ENCODE results near the gene ZMYND8.

ZMYND8 gene

GRCh38 chr20:47304287-47304686 is 52.2 kb downstream of the ZMYND8 start:
- TF ChIP-seq TAF1 (IDR thresholded peaks at IDR 0.05; ENCODE audit: borderline replicate concordance, insufficient read depth, low read length) (no peak), POLR2AphosphoS5 (IDR thresholded peaks at IDR 0.05; ENCODE audit: low read depth, low read length) (no peak), FOXP2 (optimal IDR thresholded peaks at IDR 0.05; ENCODE audit: borderline replicate concordance, extremely low read depth, extremely low read length, insufficient read depth) (no peak), REST (IDR thresholded peaks at IDR 0.05; ENCODE audit: insufficient read depth in 1 of 2, low read depth in 2 of 2, low read length in 2 of 2) (no peak), SIN3A (IDR thresholded peaks at IDR 0.05; ENCODE audit: borderline replicate concordance, insufficient read depth, low read length) (no peak)

GRCh38 chr20:47303736-47304135 is 52.8 kb downstream of the ZMYND8 start:
- no peak for TF ChIP-seq REST (IDR thresholded peaks at IDR 0.05; ENCODE audit: insufficient read depth in 1 of 2, low read depth in 2 of 2, low read length in 2 of 2)
- TF ChIP-seq FOXP2 (optimal IDR thresholded peaks at IDR 0.05; ENCODE audit: borderline replicate concordance, extremely low read depth, extremely low read length, insufficient read depth), result no peak
- TF ChIP-seq SIN3A (IDR thresholded peaks at IDR 0.05; ENCODE audit: borderline replicate concordance, insufficient read depth, low read length), result no peak
- TF ChIP-seq POLR2AphosphoS5 (IDR thresholded peaks at IDR 0.05; ENCODE audit: low read depth, low read length), result no peak
- TF ChIP-seq TAF1 (IDR thresholded peaks at IDR 0.05; ENCODE audit: borderline replicate concordance, insufficient read depth, low read length), result no peak

GRCh38 chr20:47300071-47300470 is 56.4 kb downstream of the ZMYND8 start:
- TF ChIP-seq REST (IDR thresholded peaks at IDR 0.05; ENCODE audit: insufficient read depth in 1 of 2, low read depth in 2 of 2, low read length in 2 of 2), result no peak
- no peak for TF ChIP-seq SIN3A (IDR thresholded peaks at IDR 0.05; ENCODE audit: borderline replicate concordance, insufficient read depth, low read length)
- TF ChIP-seq FOXP2 (optimal IDR thresholded peaks at IDR 0.05; ENCODE audit: borderline replicate concordance, extremely low read depth, extremely low read length, insufficient read depth), result no peak
- TF ChIP-seq POLR2AphosphoS5 (IDR thresholded peaks at IDR 0.05; ENCODE audit: low read depth, low read length), result no peak
- TF ChIP-seq TAF1 (IDR thresholded peaks at IDR 0.05; ENCODE audit: borderline replicate concordance, insufficient read depth, low read length), result no peak

- TF ChIP-seq FOXP2 (optimal IDR thresholded peaks at IDR 0.05; ENCODE audit: borderline replicate concordance, extremely low read depth, extremely low read length, insufficient read depth) (no peak), SIN3A (IDR thresholded peaks at IDR 0.05; ENCODE audit: borderline replicate concordance, insufficient read depth, low read length) (no peak), TAF1 (IDR thresholded peaks at IDR 0.05; ENCODE audit: borderline replicate concordance, insufficient read depth, low read length) (no peak), REST (IDR thresholded peaks at IDR 0.05; ENCODE audit: insufficient read depth in 1 of 2, low read depth in 2 of 2, low read length in 2 of 2) (no peak), POLR2AphosphoS5 (IDR thresholded peaks at IDR 0.05; ENCODE audit: low read depth, low read length) (no peak)
These were observed 57.9 kb downstream of the ZMYND8 start for GRCh38 chr20:47298624-47299023.

- TF ChIP-seq SIN3A (IDR thresholded peaks at IDR 0.05; ENCODE audit: borderline replicate concordance, insufficient read depth, low read length) (no peak), TAF1 (IDR thresholded peaks at IDR 0.05; ENCODE audit: borderline replicate concordance, insufficient read depth, low read length) (no peak), POLR2AphosphoS5 (IDR thresholded peaks at IDR 0.05; ENCODE audit: low read depth, low read length) (no peak), FOXP2 (optimal IDR thresholded peaks at IDR 0.05; ENCODE audit: borderline replicate concordance, extremely low read depth, extremely low read length, insufficient read depth) (no peak), REST (IDR thresholded peaks at IDR 0.05; ENCODE audit: insufficient read depth in 1 of 2, low read depth in 2 of 2, low read length in 2 of 2) (no peak)
These were observed 58.8 kb downstream of the ZMYND8 start for GRCh38 chr20:47297746-47298145.

Measured in PFSK-1 (cell line).